ENCODE measurements around the gene TBC1D10B. TPM values are rescaled to one million over a fixed set of nuclear protein-coding genes. Genes with fewer than 3 reads are reported as not detected.

The TBC1D10B gene
- polyA plus RNA-seq, 1 experiment: 12.0 TPM

DNA sequence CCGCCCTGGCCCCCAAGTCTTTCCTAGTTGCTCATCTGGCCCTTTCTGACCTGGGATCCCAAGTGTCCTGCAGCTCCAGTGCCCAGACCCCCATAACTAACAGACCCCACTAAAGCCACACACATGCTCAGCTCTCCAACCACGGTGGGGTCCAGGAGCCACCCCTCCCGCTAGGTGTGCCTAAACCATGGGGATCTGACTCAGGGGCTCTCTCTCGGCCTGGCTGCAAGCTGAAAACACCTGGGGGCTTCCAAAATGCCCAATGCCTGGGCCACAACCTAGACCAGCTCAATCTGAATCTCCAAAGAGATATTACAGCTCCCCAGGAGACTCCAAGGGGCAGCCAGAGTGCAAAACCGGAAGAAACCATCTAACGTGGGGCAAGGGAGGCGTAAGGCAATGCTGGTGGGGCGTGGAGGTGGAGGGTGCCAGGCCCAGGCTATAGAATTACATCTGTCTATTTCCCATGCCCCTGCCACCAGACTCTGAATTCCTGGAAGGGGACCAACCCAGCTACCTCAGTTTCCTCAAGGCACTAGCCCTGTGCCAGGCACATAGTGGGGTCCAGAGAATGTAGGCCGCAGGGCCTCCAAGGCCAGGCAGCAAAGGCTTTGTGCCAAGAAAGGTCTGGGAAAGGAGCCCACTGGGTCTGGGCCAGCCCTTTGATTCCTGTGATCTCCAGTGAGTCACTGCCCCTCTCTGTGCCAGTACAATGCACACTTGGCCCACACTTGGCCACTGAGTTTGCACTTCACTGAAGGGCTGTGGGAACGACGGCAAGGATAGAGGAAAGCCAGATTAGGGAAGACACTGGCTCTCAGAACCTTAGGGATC is 18.5 kb downstream of the TBC1D10B start:
- Histone ChIP-seq H3K27me3 (ENCODE audit: control insufficient read depth, insufficient read depth, low read length) (no peaks in the 10 kb centered on the region), H3K4me3 (ENCODE audit: low read depth, low read length) (no peak overlapping the region), H3K9me3 (ENCODE audit: control insufficient read depth, insufficient read depth, low read length) (no peaks in the 10 kb centered on the region; the same call in 1 of the 2 replicates), H3K27ac (ENCODE audit: low read depth, low read length) (peak overlapping the region; percentile 73)
- ChIA-PET CTCF (no interaction called here), POLR2A (no interaction called here)
- peak; percentile 75 for DNase-seq (ENCODE audit: low read depth, low spot score)
- TF ChIP-seq, protein P1, sequence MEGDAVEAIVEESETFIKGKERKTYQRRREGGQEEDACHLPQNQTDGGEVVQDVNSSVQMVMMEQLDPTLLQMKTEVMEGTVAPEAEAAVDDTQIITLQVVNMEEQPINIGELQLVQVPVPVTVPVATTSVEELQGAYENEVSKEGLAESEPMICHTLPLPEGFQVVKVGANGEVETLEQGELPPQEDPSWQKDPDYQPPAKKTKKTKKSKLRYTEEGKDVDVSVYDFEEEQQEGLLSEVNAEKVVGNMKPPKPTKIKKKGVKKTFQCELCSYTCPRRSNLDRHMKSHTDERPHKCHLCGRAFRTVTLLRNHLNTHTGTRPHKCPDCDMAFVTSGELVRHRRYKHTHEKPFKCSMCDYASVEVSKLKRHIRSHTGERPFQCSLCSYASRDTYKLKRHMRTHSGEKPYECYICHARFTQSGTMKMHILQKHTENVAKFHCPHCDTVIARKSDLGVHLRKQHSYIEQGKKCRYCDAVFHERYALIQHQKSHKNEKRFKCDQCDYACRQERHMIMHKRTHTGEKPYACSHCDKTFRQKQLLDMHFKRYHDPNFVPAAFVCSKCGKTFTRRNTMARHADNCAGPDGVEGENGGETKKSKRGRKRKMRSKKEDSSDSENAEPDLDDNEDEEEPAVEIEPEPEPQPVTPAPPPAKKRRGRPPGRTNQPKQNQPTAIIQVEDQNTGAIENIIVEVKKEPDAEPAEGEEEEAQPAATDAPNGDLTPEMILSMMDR (IDR thresholded peaks at IDR 0.05; ENCODE audit: low read depth, low read length): no peak

DNA sequence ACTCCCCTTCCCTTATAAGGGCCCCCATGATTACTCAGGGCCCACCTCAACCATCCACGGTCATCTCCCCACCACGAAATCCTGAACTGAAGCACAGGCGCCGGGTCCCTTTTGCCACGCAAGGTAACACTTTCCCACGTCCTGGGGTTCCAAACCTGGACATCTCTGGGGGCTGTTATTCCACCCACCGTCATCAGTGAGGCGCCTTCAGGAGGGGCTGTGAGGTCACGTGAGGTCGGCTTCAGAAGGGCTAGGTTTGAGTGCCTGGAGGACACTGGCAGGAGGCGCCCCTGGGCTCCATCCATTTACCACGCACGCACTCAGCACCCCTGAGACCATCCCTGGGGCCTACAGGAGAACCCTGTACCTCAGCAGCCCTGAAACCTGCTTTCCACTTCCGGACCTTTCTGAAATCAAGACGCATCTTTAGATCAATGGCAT is 19.3 kb downstream of the TBC1D10B start:
- no peak for DNase-seq (ENCODE audit: low read depth, low spot score)
- H3K4me3 ChIP-seq (ENCODE audit: low read depth, low read length): no peak overlapping the region
- H3K9me3 ChIP-seq (ENCODE audit: control insufficient read depth, insufficient read depth, low read length): no peaks in the 10 kb centered on the region; the same call in 1 of the 2 replicates
- POLR2A ChIA-PET: no interaction called here
- CTCF ChIA-PET: no interaction called here
- H3K27ac ChIP-seq (ENCODE audit: low read depth, low read length): no peak overlapping the region
- TF ChIP-seq, protein P1 (IDR thresholded peaks at IDR 0.05; ENCODE audit: low read depth, low read length): no peak
- H3K27me3 ChIP-seq (ENCODE audit: control insufficient read depth, insufficient read depth, low read length): no peaks in the 10 kb centered on the region

DNA sequence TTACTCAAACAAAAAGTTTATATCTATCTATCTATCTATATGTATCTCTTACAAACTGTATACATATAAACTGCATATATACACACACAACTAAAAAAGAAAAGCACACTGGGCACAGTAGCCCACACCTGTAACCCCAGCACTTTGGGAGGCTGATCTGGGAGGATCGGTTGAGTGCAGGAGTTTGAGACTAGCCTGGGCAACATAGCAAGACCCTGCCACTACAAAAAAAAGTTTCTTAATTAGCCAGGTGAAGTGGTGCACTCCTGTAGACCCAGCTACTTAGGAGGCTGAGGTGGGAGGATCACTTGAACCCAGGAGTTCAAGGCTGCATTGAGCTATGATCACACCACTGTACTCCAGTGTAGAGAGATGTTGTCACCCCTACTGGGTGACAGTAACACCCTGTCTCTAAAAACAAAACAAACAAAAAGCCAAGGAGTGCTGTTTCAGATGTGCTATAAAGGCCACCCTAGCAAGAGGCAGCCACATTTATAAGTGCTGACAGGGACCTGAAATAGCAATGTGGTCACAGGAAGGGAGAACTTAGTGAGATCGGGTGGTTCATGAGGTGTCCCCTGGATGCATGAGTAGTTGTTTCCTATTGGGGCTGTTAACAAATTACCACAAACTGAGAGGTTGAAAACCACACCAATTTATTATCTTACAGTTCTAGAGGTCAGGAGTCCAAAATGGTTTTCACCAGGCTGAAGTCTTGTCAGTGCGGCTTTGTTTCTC is 20.0 kb downstream of the TBC1D10B start:
- DNase-seq (ENCODE audit: low read depth, low spot score): no peak
- H3K4me3 ChIP-seq (ENCODE audit: low read depth, low read length): no peak overlapping the region
- H3K27me3 ChIP-seq (ENCODE audit: control insufficient read depth, insufficient read depth, low read length): no peaks in the 10 kb centered on the region
- POLR2A ChIA-PET: interaction anchor here (1.2 kb wide), 1 partner anchor 15 kb away, joined by 6 read pairs; no protein-coding TSS in a partner anchor
- H3K9me3 ChIP-seq (ENCODE audit: control insufficient read depth, insufficient read depth, low read length): no peaks in the 10 kb centered on the region; the same call in 1 of the 2 replicates
- no peak overlapping the region for H3K27ac ChIP-seq (ENCODE audit: low read depth, low read length)
- TF ChIP-seq, protein P1 (IDR thresholded peaks at IDR 0.05; ENCODE audit: low read depth, low read length): no peak
- CTCF ChIA-PET: no interaction called here

DNA sequence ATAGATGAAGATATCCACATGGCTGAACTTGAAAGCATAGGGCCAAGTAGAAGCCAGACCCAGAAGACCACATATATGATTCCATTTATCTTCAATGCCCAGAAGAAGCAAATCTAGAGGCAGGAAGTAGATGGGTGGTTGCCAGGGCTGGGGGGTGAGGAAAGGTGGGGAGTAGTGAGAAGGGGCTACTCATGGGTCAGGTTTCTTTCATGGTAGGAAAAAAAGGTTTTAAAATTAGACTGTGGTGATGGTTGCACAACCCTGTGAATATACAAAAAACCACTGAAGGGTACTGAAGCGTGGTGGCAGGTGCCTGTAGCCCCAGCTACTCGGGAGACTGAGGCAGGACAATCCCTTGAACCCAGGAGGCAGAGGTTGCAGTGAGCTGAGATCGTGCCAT is 20.6 kb downstream of the TBC1D10B start:
- TF ChIP-seq, protein P1 (IDR thresholded peaks at IDR 0.05; ENCODE audit: low read depth, low read length): no peak

More for the DNA sequence above, 20.6 kb downstream of the TBC1D10B start:
- Histone ChIP-seq H3K9me3 (ENCODE audit: control insufficient read depth, insufficient read depth, low read length) (no peaks in the 10 kb centered on the region; the same call in 1 of the 2 replicates), H3K27me3 (ENCODE audit: control insufficient read depth, insufficient read depth, low read length) (no peaks in the 10 kb centered on the region), H3K27ac (ENCODE audit: low read depth, low read length) (no peak overlapping the region), H3K4me3 (ENCODE audit: low read depth, low read length) (no peak overlapping the region)
- no peak for DNase-seq (ENCODE audit: low read depth, low spot score)
- ChIA-PET POLR2A (interaction anchor here (0.6 to 1.2 kb wide), 3 partner anchors 14 to 277 kb away, joined by 3 to 6 read pairs (median 3); partner anchors contain the start of gene ZNF771), CTCF (no interaction called here)
